Effector CD4-positive, alpha-beta T cell (primary cell): ENCODE data around the gene DCLK2.

Experiments used
- DNase-seq: peaks from one replicate; pipeline ENCODE4 v3.0.0-alpha.2; 2020

DCLK2 gene

GRCh38 chr4:150212485-150212884 lies 134.2 kb downstream of the DCLK2 start:
- DNase-seq: no peak

- DNase-seq: no peak
Measured at GRCh38 chr4:150212927-150213326, 134.7 kb downstream of the DCLK2 start.

GRCh38 chr4:150215601-150216000 lies 137.4 kb downstream of the DCLK2 start:
- DNase-seq: no peak

GRCh38 chr4:150216726-150217125 lies 138.5 kb downstream of the DCLK2 start:
- DNase-seq: no peak

GRCh38 chr4:150217192-150217591 lies 138.9 kb downstream of the DCLK2 start:
- no peak for DNase-seq

- no peak for DNase-seq
Measured at GRCh38 chr4:150217808-150218207, 139.6 kb downstream of the DCLK2 start.

GRCh38 chr4:150218447-150218846 lies 140.2 kb downstream of the DCLK2 start:
- no peak for DNase-seq

- no peak for DNase-seq
Measured at GRCh38 chr4:150219841-150220240, 141.6 kb downstream of the DCLK2 start.

- no peak for DNase-seq
Measured at GRCh38 chr4:150224896-150225591, 146.8 kb downstream of the DCLK2 start.

GRCh38 chr4:150229520-150229919 lies 151.3 kb downstream of the DCLK2 start:
- DNase-seq: no peak

GRCh38 chr4:150230561-150230960 lies 152.3 kb downstream of the DCLK2 start:
- no peak for DNase-seq

GRCh38 chr4:150231107-150231770 lies 153.0 kb downstream of the DCLK2 start:
- DNase-seq: no peak

- DNase-seq: no peak
Measured at GRCh38 chr4:150232029-150232428, 153.8 kb downstream of the DCLK2 start.

GRCh38 chr4:150234246-150234645 lies 156.0 kb downstream of the DCLK2 start:
- no peak for DNase-seq

GRCh38 chr4:150235317-150235716 lies 157.1 kb downstream of the DCLK2 start:
- DNase-seq: no peak

GRCh38 chr4:150235808-150236271 lies 157.6 kb downstream of the DCLK2 start:
- no peak for DNase-seq

- no peak for DNase-seq
Measured at GRCh38 chr4:150236626-150237025, 158.4 kb downstream of the DCLK2 start.

GRCh38 chr4:150237110-150237872 lies 159.0 kb downstream of the DCLK2 start:
- no peak for DNase-seq

GRCh38 chr4:150238591-150238990 lies 160.3 kb downstream of the DCLK2 start:
- no peak for DNase-seq

GRCh38 chr4:150240011-150240410 lies 161.8 kb downstream of the DCLK2 start:
- DNase-seq: no peak

- no peak for DNase-seq
Measured at GRCh38 chr4:150242820-150243458, 164.7 kb downstream of the DCLK2 start.

- no peak for DNase-seq
Measured at GRCh38 chr4:150243932-150244331, 165.7 kb downstream of the DCLK2 start.

GRCh38 chr4:150244600-150244999 lies 166.4 kb downstream of the DCLK2 start:
- no peak for DNase-seq
